CD4-positive, alpha-beta T cell treated with Interleukin-17A for 1 hour (primary cell): Measurements from ENCODE around the gene NTM.

Experiments used
- DNase-seq: peaks from one replicate; pipeline ENCODE4 v3.0.0-alpha.2; 2020

Gene NTM

DNA sequence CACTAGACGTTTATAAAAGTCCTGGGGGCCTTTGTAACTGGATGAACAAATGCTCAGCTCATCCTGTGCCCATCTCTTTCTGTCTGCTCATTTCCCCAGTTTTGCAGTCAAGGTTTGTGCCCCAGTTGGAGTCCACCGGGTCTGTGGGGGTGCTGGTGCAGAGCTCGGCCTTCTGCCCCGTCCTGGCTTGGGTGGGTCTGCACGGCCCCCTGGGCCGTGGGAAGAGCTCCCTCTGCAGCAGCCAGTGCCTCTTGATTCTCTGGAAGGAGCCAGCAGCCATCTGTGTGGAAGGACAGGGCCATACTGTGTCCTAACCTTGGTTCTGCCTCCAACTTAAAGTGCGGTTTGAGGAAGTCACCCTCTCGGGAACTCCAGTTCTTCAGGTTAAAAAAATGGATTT, 140.2 kb downstream of the NTM start:
- DNase-seq: no peak

DNA sequence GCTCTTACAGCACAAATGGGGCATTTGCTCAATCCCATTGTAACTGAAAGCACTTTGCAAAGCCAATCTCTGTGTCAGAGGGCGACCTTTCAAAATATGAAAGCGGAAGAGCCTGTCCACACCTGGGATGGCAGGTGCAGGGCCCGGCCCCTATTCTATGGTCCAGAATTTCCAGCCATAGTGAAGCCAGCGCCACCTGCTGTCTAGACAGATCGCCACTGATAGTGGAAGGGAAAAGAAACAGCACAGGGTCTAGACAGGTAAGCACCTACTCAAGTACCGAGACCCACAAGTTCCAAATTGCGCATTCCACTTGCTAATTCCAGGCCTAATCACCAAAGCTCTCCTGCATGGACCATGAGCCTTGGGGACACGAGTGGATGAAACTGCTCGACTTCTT, 141.4 kb downstream of the NTM start:
- DNase-seq: no peak

DNA sequence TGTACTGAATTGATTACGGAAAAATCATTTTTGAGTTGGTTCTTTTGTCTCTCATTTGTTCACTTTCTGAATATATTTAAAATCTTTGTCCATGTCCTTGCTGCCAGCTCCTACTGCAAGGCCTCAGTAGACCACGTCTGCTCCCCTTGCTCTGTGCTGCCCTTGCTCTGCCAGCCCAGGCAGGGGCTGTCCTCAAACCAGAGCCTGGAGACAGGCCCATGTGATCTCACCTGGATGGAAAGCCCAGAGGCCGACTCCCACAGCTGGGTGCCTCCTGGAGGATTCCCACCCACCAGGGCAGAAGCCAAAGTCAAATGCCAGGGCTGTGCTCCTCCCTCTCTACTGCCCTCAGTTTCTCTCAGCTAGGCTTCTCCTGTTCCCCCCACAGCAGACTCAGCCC, 141.8 kb downstream of the NTM start:
- no peak for DNase-seq

DNA sequence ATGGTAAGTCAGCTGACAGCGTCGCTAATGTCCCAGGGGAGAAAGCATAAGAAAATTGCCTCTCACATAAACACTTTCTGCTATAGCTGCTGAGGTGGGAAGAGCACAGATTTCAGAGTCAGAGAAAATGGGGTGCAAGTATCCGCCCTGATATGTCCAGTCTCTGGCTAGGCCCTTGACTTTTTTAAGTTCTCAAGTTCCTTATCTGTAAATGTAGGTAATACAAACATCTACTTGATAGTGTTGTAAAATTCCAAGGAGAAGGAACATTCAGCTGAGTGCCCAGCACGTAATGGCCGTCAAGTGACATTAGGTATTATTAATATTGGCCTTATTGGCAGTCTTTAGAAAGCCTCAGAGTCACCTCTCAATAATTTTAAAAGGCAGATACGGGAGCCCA, 143.6 kb downstream of the NTM start:
- DNase-seq: no peak

DNA sequence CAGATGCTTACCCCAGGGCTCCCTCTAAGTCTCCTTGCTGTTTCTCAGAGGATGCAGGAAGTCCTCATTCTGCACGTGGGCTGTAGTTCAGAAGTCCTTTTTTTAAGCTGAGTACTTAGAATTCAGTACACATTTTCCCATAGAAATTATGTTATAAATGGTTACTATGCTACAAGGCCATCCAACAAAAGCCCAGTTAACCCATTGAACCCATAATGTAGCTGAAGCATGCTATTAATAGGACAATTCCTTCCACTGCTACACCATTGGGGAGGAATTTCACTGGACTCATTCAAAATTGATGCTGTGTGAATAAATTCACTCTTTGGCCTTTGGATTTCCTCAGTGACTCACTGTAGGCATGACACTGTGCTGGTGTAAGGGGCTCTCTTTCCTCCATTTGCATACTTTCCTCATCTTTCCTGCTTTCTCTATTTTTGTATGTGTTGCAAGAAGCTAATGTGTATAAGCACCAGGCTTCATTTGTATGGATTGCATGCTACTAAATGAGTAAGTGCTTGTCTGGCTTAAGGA, 148.0 kb downstream of the NTM start:
- DNase-seq: no peak

DNA sequence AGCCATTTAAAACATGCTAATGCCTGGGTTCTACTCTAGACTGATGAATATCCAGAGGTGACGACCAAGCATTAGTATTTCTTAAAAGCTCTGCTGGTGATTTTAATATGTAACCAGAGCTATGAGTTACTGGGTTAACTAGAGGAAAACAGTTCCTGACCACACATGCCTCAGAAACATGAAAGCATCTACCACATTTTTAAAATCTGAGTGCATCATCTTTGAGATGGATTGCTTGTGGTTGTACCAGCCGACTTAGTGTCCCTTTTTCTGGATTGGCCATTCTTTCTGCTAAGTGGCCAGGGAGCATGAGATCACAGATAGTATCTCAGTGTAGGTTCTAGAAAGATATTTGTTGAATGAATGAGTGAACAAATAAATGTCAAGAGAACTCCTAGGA, 152.4 kb downstream of the NTM start:
- DNase-seq: no peak

DNA sequence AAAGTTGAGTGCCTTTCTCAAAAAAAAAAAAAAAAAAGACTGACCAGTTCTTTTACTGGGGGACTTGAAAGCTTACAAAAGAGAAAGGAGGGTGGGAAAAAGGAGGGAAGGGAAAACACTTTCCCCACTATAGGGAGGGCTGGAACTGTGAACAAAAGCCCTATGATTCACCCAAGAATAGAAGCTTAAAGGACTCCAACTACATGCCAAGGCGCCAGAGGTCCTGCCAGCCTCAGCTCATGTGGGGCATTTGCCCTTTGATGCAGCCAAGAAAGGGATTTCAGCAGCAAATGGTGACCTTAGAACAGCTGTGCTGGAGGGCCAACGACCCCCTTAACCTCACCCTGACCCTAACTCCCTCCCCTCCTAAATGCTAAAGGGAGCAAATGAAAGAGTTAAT, 160.0 kb downstream of the NTM start:
- DNase-seq: no peak

DNA sequence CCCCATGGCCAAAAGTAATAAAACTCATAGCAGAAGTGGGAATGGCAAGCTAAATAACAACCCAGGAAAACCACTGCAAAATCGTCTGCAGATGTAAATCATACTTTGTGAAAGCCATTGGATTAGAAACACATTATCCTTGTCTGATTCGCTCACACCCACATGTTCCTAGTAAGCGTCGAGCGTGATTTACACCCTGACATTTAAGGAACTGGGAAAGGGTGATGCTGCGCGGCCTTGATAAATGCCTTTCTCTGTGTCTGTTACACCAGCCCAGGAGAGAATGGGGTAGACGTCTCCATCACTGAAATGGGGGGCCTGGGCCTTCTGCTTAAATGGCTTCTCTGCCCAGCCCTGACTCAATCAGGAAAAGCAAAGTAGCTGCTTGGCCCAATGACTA, 162.7 kb downstream of the NTM start:
- no peak for DNase-seq

DNA sequence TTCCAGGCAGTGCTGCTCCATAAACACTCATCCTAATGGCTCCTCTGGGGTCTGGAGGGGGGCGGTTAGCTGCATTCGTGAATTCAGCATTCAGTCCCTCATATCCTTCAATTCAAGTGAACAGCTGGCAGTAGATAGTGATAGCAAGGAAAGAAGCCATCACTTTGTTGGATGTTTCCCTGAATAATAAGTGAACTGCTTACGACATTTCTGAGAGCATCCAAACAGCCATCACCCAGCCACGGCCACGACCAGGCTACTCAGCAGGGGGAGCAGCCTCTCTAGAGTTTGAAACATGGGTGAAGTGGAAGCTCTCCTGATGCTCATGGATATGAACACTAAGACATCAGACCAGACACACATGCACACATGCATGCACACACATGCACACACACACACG, 163.6 kb downstream of the NTM start:
- no peak for DNase-seq

DNA sequence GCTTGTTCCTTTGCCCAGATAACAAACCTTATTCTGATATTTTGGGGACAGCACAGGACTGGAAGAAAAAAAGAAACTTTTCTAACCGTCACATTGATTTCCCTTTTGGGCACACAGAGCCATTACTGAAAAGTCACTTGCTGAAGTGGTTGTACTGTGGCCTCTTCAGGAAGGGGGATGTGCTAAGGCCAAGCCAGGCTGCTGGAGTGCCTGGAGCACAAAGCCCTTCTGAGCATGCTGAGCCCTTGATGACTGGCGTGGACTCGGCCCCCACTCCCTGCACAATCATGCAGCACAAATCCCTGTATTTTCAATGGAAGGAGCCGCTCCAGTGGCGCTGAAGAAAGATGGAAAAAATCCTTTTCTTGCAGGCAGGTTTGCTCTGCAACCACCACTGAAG, 164.2 kb downstream of the NTM start:
- no peak for DNase-seq

DNA sequence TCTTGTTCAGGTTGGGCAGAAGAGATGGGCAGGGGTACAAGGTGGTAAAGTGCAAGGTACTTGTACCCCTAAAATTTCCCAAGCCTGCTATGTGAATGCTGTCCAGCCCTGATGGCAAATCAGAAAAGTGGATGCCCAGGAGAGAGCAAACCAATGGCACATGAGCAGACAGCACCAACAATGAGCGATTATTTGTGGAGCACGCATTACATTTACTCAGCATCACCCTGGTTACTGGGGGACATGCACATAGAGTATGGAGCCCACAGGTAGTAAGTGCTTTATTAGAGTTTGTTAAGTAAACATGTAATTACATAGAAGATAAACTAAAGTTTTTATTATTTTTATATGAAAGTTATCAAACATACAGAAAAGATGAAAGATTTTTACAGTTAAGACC, 165.7 kb downstream of the NTM start:
- no peak for DNase-seq

DNA sequence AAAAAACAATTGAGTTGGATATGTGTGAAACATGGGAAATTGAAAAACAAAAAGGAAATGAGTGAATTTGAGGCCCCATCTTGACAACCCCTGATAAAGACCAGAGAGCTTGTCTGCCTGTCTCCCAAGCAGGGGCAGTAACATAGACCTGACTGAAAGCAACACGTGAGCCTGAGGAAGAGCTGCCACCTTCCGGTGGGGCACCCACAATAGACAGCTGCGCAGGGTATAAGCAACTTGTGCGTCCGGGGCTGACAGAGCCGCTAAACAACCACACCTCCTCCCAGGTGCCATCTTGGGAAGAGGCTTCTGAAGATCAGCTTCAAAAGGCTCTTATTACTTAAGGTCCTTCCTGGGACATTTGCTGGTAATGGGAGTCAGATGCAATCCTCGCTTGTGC, 166.8 kb downstream of the NTM start:
- DNase-seq: no peak

DNA sequence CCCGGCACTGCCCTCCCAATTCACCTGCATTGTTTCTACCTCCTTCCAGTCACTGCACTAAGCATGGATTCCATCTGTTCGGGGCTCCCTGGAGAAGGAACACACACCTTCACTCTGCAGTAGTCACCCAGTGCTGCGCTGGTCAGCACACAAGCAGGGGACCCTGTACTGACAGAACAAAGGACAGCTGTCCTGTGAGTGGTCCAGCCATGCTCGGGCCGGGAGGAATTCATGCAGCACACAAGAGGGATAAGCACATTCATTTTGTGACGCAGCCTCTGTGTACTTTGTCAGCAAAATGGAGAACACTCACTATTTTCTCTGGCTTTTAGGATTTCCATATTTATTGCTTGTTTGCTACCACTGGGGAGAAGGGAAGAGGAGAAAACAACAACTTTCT, 167.3 kb downstream of the NTM start:
- DNase-seq: no peak

DNA sequence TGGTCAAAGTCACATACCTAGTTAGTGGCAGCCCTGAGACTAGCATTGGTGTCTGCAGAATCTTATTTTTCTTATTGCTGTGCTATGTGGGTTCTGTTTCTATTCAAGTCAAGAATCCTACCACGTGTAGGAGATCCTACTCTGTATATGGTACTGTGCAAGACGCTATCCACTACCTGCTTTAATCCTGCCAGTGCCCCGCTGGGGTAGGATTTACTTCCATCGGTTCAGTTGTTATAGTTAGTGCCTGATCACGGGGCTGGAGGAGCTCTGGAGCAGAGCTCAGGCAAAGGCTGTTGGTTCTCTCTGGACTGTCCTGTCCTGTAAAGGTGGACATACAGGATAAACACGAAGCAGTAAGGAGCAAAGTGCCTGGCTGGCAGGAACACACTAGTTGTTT, 167.9 kb downstream of the NTM start:
- DNase-seq: no peak

DNA sequence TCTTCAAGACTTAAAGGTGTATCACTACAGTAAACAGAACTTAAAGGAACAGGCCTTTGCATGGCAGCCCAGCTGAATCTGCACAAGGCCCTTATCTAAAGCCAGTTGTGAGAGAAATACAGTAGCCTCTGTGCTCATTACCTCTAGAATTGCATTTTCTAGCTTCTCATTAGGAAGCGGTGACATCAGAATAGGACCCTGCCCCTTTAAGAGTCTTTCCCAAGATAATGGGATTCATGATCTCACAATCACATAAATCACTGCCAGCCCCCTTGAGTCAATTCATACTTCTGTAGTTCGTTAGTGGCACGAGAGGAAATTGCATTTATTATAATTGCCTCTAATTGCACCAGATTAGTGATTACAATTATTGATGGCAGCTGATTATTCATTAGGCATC, 170.3 kb downstream of the NTM start:
- DNase-seq: no peak

DNA sequence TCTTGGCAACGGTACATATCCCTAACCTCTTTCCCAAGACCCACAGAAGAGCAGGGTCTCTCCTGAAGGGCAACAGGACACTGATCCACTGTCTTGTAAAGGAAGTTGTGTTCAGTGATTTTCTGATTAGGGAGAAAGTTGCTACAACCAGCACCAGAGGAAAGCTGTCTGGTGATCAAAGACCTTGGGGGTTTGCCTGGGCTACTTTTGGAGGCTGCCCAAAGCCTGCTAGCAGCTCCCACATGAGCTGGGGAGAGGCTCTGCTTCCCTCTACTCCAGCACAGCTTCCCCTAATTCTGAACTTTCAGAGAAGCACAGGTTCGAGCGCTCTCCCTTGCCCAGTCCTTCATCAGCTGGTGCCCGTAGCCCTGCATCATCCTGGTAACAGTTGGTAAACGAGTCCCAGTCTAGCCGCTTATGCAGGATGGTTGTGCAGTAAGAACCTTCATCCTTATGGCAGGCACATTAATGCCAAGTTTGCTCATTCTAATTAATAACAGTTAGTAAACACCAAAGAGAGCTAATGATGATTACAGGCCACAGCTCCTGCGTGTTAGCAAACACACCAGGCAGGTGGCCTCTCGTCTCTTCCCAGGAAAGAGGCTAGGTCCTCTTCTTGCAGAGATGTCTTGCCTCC, 173.1 kb downstream of the NTM start:
- no peak for DNase-seq

DNA sequence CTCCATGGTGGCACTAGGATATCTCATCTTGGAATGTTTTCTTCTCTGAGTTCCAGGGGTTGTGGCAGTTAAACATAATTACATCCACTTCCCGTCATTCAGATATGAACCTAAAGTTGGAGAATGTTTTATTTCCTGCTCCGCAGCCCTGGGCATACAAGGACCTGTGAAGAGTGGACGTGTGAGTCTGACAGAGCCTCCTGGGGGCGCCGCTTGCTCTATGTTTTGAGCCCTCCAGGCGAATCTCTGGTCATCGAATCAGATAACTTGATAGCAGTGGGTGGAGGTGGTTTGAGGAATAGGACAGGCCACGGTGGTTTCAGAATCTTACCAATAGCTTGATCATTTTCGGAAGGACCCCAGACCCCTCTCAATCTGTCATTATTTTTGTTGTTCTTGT, 174.2 kb downstream of the NTM start:
- no peak for DNase-seq

DNA sequence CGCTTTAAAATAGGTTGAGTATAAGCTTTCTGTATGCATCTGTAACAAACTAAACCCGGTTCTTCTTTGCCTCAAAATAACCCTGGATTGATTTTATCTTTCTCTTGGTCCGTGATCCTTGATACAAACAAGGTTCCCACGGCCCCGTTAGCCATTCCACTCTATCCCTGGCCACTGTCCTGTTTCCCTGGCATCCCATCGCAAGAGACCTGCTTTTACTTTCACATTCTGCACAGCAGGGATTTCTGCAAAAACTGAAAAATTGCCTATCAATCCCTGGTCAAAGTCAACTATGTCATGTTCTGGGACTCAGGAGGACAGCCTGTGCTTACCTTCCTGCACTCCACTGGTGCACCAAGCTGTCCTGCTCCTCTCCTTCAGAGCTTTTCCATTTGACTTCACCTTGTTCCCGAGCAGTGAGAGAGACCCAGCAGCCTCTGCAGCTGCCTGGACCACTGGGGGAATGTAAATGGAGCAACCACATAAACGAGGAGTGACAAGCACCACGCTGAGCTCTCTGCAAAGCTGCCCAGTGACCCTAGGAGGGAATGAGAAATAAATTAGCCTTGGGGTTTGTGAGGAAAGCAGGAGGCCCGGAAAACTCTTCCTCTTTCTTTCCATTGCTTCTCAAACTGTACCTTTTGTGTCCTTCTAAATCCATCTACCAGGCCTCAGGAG, 175.9 kb downstream of the NTM start:
- no peak for DNase-seq

DNA sequence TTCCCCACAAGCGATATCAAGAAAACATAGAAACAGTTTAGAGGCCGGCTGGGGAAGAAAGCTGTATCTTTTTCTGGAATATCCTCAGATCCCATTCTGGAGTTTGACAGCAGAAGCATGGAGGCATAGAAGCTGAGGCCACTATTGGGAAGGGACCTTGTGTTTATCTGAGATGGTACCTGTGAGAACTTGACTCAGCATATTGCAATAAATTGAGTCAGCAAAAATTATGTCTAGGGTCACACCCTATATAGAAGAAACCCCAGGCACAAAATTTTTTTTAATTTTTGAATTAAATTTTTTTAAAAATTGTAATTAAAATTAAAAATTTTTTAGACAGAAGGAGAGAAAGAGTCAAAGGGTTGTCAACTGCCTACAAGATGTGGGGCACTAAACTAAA, 178.7 kb downstream of the NTM start:
- DNase-seq: no peak

DNA sequence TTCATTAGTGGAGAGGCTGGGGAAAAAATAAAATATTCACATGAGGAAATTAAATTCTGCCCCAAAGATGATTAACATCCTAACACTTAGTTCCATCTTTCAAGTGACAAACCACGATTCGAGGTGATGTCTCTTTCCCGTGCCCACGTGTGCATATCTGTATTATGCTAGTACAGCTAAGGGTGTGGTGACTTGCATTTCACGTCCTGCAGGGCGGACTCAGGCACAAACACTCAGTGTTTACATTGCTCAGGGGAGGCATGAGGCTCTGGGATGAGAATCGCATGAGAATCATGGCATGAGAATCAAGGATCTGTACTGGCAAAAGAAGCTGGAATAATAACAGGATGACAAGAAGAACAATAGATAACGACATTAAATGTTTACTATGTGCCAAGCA, 179.4 kb downstream of the NTM start:
- no peak for DNase-seq

DNA sequence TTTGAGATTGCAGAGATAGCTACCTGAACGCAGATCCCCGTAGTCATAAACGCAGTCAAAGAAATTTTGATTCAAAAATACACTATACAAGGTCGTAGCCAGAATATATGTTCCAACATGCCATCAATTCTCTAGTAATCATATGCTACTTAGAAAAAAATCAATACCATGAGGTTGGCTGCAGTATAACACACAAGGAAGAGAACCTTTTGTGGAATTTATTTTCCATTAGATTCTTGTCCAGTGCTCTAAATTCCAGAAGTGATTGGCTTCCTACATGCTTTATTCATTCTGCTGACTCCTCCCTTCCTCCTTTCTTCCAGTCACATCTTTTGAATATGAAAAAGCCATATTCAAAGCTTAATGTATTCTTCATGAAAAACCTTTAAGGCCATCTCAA, 189.9 kb downstream of the NTM start:
- no peak for DNase-seq

DNA sequence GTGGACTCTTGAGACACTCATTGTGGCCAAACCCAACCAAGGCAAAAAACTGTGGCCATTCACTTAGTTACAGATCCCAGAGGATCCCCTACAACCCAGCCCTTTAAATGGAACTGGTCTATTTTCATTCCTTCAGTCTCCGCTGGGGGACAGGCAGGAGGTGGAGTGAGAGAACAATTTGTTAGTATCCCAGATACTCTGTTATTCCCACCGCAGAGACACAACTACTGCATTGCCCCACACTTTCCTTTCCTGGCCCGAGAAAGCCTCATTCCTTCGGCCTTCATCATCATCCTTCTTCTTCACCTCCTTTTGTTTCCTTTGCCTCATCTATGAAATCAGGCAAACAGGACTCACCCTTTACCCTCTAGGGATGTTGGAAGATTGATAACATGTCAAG, 191.1 kb downstream of the NTM start:
- DNase-seq: no peak

DNA sequence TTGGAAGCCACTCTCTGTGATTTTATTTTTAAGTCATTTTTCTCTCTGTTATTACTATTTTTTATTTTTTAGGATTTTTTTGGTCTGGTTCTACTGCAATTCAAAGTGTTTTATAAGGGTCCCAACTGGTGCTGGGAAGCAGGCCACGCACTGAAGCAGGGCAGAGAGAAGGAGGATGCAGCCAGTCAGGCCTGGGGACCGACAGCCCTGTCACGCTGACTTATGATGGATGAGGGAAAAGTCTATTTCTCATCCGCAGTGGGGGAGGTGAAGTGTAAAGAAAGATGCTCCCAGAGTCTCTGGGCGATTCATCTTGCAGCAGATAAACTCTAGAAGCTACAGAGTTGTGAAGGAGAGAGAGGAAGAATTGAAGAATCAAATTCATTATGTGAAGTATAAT, 191.6 kb downstream of the NTM start:
- no peak for DNase-seq

DNA sequence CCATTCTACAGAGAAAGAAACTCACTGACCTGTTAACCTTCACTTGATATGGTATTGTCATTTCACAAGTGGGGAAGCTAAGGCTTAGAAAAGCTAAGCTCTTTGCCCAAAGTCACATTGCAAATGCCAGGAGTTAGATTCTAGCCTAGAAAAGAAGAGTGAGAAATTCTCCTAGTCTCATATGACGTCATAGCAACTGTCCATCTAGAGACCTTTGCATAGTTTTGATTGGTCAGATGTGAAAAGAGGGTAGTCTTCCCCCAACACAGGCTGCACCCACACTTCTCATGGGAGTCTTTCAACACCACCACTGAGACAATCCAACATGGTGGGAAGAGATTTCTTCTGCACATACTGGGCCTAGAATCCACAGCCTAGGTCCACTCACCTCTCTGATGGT, 197.9 kb downstream of the NTM start:
- DNase-seq: no peak

DNA sequence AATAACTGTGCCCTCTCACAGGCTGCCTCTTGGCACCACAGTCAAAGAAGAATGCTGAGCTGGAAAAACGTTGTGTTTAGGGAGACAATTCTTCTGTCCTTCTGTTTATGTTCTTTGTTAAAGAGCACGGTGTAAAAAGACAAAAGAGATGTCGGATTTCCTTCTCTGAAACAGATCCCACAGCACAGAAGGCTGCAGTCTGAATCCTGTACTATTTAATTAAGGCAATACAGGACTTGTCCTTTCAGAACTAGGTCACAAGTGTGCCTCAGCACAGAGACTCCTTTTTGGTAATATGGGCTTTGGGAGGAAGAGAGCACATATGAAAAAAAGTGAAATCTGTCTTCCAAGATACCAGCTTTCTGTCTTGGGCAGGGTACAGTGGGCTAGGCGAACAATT, 201.2 kb downstream of the NTM start:
- no peak for DNase-seq
